ENCODE data around the gene TSPAN13.

DNA sequence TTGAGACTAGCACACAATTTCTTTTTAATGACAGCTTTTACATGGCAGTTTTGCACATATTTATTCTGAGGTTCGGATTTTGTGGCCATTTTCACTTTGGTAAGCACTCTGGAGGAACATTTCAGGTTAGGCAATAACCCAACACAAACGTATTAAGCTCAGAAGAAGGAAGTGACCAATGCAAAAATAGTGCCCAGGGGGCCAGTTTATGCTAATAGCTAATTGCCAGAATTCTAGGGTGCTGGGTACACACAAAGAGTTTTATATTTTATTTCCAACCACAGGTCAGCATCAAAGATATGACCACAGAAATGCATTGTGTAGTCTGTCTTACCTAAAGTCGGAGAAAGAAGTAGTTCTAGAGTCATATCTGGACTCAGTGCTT is 59.7 kb downstream of the TSPAN13 start:
- TF ChIP-seq, protein P1, sequence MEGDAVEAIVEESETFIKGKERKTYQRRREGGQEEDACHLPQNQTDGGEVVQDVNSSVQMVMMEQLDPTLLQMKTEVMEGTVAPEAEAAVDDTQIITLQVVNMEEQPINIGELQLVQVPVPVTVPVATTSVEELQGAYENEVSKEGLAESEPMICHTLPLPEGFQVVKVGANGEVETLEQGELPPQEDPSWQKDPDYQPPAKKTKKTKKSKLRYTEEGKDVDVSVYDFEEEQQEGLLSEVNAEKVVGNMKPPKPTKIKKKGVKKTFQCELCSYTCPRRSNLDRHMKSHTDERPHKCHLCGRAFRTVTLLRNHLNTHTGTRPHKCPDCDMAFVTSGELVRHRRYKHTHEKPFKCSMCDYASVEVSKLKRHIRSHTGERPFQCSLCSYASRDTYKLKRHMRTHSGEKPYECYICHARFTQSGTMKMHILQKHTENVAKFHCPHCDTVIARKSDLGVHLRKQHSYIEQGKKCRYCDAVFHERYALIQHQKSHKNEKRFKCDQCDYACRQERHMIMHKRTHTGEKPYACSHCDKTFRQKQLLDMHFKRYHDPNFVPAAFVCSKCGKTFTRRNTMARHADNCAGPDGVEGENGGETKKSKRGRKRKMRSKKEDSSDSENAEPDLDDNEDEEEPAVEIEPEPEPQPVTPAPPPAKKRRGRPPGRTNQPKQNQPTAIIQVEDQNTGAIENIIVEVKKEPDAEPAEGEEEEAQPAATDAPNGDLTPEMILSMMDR (IDR thresholded peaks at IDR 0.05; ENCODE audit: low read depth, low read length, poor library complexity, severe bottlenecking): no peak
- TF ChIP-seq EZH2phosphoT487 (IDR thresholded peaks at IDR 0.05; ENCODE audit: borderline replicate concordance, low read length): no peak

All from DOHH2 (cell line).